HT-29 (cell line): ENCODE results near the gene VIPR2. TPM values are rescaled to one million over a fixed set of nuclear protein-coding genes. Genes with fewer than 3 reads are reported as not detected.

Experiments used
- DNase-seq: peaks from one replicate; pipeline ENCODE4 v3.0.0-alpha.2; 2015; ENCODE audit warnings: low spot score
- total RNA-seq: library from RNA; depleted of rRNA; stranded (reverse); fragments of >200 nt; shearing (Covaris generic); gene quantifications from 2 replicates; pipeline ENCODE4 v1.2.3, GENCODE V29; 2014

The VIPR2 gene
- total RNA-seq, 1 experiment from 2014 or later = not detected

DNA sequence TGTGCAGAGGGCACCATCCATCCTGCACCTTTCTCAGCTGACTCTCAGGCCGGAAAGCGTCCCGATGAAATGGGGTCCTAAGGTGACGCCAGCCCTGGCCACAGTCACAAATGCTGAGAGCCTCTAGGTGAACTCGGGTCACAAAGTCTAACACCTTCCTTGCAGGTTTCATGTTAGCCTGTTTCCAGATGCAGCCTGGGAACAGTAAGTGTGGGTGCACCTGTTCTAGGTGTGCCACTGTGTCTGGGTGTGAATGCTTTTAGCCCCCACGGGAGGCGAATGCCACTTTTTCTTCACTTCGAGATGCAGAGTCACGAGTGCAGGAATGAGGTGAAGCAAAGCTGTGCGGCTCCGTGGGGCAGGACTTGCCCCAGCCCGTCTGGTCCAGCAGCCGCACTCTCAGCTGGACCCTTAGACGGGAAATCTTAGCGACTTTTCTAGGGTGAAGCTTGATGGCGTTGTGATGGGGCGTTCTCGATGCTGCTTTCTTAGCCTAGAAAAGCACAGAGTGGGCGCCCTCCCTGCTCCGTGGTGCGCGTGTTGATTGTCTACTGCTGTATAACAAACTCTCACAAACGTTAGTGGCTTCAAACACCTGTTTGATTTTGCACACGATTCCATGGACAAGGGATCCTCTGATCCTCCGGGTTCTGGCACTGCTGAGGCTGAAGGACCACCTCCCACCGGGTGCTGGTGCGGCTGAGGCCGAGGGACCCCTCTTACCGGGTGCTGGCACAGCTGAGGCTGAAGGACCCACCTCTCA lies 13.6 kb upstream of the VIPR2 start:
- no peak for DNase-seq

DNA sequence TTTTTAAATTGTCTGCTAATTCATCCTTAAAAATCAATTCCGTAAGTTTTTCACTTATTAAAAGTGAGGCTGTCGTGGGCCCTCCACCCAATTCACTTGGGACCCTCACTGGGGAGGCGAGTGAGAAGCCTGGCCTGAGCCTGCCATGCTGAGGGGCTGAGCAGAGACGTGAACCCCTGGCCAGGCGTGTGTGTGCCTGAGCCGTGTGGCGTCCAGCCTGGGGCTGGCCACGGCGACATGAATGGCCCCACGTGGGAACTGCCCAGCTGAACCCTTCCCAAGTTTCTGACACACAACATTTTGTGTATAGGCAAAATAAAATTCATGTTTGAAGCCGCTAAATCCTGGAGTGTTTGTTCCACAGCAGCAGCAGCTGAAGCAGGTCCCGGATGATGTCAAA lies 13.0 kb upstream of the VIPR2 start:
- no peak for DNase-seq

DNA sequence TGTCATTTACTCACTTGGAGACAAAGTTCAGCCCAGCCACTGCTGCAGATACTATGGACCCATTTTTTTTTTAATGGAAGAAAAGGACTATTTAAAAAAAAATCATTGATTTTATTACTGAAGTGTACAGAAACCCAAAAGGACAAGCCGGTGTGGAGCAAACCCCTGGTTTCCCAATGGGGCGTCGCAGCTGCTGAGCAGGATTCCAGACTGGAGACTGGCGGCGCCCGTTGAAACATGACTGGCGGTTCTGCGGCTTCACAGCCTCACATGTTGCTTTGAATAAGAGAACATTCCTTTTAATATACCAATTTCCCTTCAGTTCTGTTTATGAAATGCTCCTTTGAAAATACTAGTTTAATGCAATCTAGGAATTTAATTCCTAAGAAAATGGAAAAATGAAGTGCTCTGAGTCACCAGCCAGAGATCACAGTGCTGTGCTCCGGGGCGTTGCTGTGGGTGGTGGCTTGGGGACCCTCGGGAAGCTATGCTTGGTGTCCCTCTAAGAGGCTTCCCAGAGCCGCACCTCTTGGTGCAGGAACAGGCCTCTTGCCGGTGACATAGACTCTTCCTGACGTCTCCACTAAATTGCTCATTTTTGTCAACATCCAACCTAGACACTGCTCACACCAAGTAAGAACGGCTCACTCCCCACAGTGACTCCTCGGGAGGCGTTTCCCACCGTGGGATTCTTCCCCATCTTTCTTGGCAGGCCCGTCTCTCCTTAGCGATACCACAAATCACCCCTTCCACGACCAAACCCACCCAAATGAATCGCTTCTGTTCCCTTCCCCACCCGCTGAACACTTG lies 12.0 kb upstream of the VIPR2 start:
- DNase-seq = no peak

DNA sequence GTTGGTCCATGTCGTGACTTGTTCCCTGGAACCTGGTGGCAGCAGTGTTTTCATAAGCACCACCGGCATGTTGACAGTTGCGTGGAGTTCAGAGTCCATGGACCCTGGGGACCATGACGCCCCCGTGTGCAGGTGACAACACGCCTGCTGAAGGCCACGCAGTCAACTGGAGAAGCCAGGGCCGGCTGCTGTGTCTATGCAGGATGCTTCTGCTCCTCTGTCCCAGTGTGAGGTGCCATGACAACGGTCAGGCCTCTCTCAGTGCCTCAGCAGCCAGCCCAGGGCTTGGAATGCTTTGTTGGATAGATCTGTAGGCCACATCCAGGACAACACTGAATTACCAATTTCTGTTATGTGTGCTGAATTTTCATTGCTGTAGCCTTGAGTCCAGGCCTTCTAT lies 10.7 kb upstream of the VIPR2 start:
- no peak for DNase-seq

DNA sequence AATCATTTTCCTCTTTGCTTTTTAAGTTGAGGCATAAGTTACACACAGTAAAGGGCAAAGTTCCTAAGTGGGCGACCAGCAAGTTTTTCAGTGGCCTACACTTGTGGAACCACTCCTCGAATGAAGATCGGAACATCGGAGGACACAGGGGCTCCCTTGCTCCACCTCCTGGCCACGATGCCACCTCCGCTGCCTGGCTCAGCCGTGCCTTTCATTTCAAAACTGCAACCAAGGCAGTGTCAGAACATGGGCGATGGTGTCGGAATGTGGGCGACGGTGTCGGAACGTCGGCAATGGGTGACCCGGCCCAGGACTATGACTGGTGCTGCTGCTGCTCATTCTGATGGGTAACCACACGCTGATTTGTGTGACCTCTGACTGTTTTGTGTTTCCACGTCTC lies 9.6 kb upstream of the VIPR2 start:
- peak; percentile 48 for DNase-seq

DNA sequence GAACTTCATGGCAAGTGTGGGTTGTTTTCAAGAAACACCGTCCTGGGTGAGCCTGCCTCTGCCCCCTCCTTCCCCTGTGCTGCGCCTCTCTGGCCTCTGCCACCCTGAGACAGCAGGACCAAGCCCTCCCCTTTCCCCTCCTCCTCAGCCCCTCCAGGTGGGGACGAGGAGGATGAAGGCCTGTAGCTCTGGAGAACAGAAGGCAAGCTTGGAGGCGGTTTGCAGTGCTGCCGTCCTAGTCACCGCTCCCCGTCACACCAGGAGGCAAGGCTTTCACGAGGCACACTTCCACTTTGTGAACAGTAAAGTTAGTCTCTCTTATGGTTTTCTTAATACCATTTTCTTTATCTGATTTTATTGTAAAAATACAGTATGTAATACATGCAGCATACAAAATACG lies 8.8 kb upstream of the VIPR2 start:
- DNase-seq = no peak

DNA sequence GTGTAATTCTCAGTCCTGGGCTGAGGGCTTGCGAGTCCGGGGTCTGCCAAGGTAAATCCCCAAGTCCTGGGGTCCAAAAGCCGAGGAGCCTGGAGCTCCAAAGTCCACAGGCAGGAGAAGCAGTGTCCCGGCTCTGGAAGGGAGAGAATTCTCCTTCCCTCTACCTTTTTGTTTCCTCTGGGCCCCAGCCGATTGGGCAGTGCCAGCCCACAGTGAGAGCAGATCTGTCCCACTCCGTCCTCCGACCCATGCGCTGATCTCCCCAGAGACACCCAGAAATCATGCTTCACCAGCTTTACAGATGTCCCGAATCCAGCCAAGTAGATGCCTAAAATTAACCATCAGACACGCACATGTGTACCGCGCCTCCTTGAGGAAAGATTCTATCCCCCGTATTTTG lies 8.1 kb upstream of the VIPR2 start:
- no peak for DNase-seq

GRCh38 chr7:159151231-159151630 lies 6.6 kb upstream of the VIPR2 start:
- no peak for DNase-seq

DNA sequence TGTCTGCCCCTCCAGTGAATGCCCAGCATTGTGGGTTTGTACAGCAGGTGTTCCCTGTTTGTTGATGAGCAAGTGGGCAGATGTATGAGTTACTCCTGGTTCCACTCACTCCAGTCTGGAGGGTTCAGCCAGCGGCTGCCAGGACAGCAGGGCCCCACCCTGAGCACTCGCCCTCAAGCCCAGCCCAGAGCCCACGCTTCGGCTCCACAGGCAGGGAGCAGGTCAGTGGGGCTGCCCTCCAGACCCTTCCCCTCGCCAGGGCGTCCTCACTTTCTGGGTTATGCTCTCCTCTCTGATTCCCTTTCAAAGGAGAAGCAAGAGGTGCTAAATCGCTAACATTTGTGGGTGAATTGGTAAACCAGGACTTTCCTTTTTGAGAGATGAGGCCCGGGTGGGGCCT lies 4.8 kb upstream of the VIPR2 start:
- no peak for DNase-seq

DNA sequence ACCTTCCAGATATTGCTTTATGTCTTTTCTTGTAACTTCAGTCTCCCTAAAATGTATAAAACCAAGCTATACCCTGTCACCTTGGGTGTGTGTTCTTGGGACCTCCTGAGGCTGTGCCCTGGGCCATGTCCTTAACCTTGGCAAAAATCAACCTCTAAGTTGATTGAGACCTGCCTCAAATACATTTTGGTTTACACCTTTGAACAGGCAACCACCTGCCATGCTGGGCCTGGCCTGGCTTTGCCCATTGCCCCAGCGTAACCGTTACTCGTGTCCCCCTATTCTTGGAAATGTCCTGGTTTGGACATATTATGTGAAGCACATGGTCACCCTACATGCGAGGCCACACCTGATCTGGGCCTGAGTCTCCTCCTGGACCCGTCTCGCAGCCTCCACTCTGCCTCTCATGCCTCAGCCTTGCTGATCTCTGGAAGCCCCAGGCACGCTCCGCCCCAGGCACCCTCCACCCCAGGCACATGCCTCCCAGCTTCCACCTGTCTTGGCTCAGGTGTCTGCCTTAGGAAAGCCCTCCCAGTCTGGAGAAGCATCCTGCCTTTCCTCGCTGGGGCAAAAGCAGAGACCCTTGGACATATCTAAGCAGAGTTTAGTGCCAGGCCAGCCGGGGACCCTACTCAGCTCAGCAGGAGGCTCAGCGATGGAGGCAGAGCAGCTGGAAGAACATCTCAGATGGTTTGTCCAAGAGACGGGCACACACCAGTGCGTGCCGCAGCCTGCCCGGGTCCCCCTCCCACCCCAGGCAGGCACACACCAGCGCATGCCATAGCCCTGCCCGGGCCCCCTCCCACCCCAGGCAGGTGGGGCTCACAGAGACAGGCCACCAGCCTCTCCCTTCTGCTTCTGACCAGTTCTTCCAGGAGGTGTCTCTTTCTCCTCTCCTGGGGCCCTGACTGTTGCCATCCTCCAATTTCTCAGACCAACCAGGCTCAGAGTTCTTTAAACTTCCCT lies 4.0 kb upstream of the VIPR2 start:
- no peak for DNase-seq

GRCh38 chr7:159147687-159148086 lies 3.0 kb upstream of the VIPR2 start:
- peak; percentile 16 for DNase-seq

DNA sequence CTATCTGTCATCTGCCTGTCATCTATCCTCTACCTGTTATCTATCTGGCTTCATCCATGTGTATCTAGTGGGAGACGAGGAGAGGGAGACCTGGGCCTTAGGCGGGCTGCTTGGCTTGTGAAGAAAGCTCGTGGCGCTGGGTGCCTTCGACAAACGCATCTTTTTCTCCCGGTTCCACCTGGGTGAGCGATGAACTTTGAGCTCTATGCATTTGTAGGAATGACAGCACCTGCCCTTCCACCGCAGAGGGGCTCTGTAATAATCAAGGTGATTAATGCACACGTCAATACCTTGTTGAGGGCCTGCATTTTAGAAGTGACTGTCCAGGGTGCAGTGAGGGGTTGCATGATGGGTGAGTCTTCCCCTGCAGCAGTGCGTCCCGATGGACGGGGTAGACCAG lies 2.6 kb upstream of the VIPR2 start:
- DNase-seq = no peak

DNA sequence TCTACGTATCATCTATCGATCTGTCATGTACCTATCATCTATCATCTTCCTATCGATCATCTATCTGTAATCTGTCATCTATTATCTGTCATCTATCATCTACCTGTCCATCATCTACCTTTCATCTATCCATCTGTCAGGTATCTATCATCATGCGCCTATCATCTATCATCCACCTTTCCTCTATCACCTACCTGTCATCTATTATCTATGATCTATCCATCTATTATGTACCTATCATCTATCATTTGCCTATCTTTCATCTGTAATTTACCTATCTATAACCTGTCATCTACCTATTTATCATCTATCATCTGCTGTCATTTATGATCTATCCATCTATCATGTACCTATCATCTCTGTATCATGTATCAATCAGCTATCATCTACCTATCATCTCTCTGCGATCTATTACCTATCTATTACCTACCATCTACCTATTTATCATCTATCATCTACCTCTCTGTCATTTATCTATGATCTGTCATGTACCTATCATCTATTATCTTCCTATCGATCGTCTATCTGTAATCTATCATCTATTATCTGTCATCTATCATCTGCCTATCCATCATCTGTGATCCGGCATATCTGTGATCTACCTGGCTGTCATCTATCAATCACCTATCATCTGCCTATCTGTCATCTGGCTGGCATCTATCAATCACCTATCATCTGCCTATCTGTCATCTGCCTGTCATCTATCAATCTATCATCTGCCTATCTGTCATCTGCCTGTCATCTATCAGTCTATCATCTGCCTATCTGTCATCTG lies 1.6 kb upstream of the VIPR2 start:
- no peak for DNase-seq

DNA sequence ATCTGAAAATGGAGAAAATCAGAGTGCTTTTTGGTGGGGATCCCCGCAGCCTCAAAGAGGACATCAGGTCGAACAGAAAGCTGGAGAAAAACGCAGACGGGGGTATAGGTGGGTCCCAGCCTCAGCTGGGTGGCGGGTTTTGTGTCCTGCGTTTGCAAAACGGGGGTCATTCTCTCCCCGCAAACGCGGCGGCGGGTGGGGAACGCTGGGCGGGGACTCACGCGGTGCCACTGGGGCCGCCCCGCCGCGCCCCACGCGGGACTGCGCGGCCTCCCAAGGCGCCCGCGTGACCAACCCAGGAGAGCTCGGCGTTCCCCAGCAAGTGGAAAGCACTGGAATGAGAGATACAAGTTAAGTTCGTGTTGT lies 806 bp upstream of the VIPR2 start:
- DNase-seq = no peak

DNA sequence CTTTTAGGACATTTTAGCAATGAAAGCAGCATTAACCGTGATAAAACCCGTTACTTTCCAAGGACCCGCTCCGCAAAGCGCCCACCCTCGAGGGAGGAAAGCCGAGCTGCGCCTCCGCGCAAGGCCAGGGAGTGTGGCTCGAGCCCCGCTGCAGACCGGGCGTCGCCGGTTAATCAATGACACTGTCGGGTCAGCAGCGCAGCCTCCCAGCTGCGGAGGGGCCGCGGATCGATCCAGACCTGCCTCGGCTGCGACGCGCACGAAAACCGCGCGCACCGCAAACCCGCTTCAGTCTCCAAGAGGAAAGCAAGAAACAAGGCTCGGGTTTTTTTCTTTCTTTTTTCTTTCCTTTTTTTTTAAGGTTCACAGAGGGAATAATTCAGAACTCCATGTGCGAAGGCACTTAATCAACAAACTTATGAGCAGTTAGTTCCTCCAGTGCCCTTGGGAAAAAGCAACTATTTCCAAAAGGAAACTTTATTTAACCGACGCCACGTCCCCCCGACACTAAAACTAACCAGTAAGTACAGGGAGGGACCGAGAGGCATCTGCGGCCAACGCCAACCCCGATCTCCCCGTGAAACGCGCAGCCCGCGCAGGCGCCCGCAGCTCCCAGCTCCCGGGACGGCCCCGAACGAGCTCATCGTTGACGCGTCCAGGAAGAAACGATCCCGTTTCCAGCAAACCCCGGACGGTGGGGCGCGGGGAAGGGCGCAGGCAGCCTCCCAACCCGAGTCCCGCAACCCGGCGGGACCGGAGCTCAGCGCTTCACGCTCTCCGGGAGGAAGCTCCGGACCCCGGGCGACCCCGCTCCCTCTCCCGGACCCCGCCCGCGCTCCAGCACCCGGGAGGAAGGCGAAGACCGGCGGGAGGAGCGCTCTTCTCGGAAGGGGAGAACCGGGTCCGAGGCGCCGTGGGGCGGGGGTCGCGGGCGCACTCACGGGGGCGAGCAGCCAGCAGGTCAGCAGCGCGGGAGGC lies 598 bp downstream of the VIPR2 start:
- no peak for DNase-seq

DNA sequence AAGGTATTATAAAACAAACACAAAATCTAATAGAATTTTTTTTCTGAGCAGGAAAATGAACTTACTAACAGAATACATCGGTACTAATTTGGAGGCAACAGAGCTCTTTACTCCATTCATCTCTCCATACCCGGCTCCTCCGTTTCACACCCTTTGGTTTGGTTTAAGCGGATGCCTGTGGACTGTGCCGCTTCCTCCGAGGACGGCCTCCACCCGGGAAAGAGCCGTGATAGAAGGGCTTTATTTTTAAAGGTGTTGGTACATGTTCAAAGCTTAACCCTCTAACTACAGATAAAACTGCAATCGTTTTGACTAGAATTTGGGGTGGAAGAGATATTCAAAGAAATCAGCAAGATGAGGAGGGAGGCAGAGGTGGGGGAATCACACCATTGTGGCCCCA lies 1.9 kb downstream of the VIPR2 start:
- DNase-seq = no peak

- no peak for DNase-seq
Observed at GRCh38 chr7:159142199-159142598, 2.5 kb downstream of the VIPR2 start.

- no peak for DNase-seq
Observed at GRCh38 chr7:159141660-159142059, 3.0 kb downstream of the VIPR2 start.

- no peak for DNase-seq
Observed at GRCh38 chr7:159141167-159141566, 3.5 kb downstream of the VIPR2 start.
